ENCODE measurements around the gene PRKD2. TPM values are rescaled to one million over a fixed set of nuclear protein-coding genes. Genes with fewer than 3 reads are reported as not detected.

The PRKD2 gene
- total and polyA plus RNA-seq, 2 experiments from 2014 or later, result 15.6 to 37.9 TPM

- 94% methylated on average over 5 of the region's 5 CpGs for WGBS (ENCODE audit: low lambda C conversion rate, missing lambda C conversion rate)
- Histone ChIP-seq H3K9me3 (ENCODE audit: low read depth) (no peaks in the 10 kb centered on the region), H3K4me1 (ENCODE audit: insufficient read depth) (no peaks in the 10 kb centered on the region), H2AFZ (no peak overlapping the region), H3K79me2 (peaks cover 4% of the 10 kb centered on the region), H3K4me2 (no peak overlapping the region), H3K27me3 (no peaks in the 10 kb centered on the region), H4K20me1 (ENCODE audit: insufficient read depth, poor library complexity, severe bottlenecking) (no peaks in the 10 kb centered on the region), H3K4me3 (no peak overlapping the region), H3K36me3 (replicated peaks; ENCODE audit: insufficient read depth, low read depth) (no peaks in the 10 kb centered on the region), H3K27ac (no peak overlapping the region), H3K9me2 (replicated peaks; ENCODE audit: insufficient read depth) (no peaks in the 10 kb centered on the region)
- DNase-seq (ENCODE audit: low spot score), result no peak
- TF ChIP-seq EZH2 (IDR thresholded peaks at IDR 0.05; ENCODE audit: borderline replicate concordance), result no peak
- no peak for TF ChIP-seq EZH2phosphoT487 (IDR thresholded peaks at IDR 0.05; ENCODE audit: low read depth, severe bottlenecking, unreplicated experiment)
- no peak for TF ChIP-seq CTCF (IDR thresholded peaks at IDR 0.05; ENCODE audit: poor library complexity)
Observed at GRCh38 chr19:46760363-46760762, 43.4 kb upstream of the PRKD2 start.

GRCh38 chr19:46759817-46760333 is 43.0 kb upstream of the PRKD2 start:
- Histone ChIP-seq H2AFZ (no peak overlapping the region), H3K4me3 (no peak overlapping the region), H3K4me1 (ENCODE audit: insufficient read depth) (no peaks in the 10 kb centered on the region), H3K9me3 (ENCODE audit: low read depth) (no peaks in the 10 kb centered on the region), H4K20me1 (ENCODE audit: insufficient read depth, poor library complexity, severe bottlenecking) (no peaks in the 10 kb centered on the region), H3K79me2 (peaks cover 4% of the 10 kb centered on the region), H3K27ac (peak overlapping the region; percentile 49), H3K27me3 (no peaks in the 10 kb centered on the region), H3K36me3 (replicated peaks; ENCODE audit: insufficient read depth, low read depth) (no peaks in the 10 kb centered on the region), H3K4me2 (no peak overlapping the region), H3K9me2 (replicated peaks; ENCODE audit: insufficient read depth) (no peaks in the 10 kb centered on the region)
- 67% methylated on average over 7 of the region's 7 CpGs for WGBS (ENCODE audit: low lambda C conversion rate, missing lambda C conversion rate)
- no peak for TF ChIP-seq EZH2 (IDR thresholded peaks at IDR 0.05; ENCODE audit: borderline replicate concordance)
- TF ChIP-seq EZH2phosphoT487 (IDR thresholded peaks at IDR 0.05; ENCODE audit: low read depth, severe bottlenecking, unreplicated experiment), result no peak
- no peak for TF ChIP-seq CTCF (IDR thresholded peaks at IDR 0.05; ENCODE audit: poor library complexity)
- no peak for DNase-seq (ENCODE audit: low spot score)

- Histone ChIP-seq H4K20me1 (ENCODE audit: insufficient read depth, poor library complexity, severe bottlenecking) (no peaks in the 10 kb centered on the region), H3K9me3 (ENCODE audit: low read depth) (no peaks in the 10 kb centered on the region), H3K4me1 (ENCODE audit: insufficient read depth) (no peaks in the 10 kb centered on the region), H3K27me3 (no peaks in the 10 kb centered on the region), H3K36me3 (replicated peaks; ENCODE audit: insufficient read depth, low read depth) (no peaks in the 10 kb centered on the region), H3K79me2 (peaks cover 4% of the 10 kb centered on the region), H3K4me3 (no peak overlapping the region), H2AFZ (no peak overlapping the region), H3K9me2 (replicated peaks; ENCODE audit: insufficient read depth) (no peaks in the 10 kb centered on the region), H3K27ac (no peak overlapping the region), H3K4me2 (no peak overlapping the region)
- WGBS (ENCODE audit: low lambda C conversion rate, missing lambda C conversion rate), result 90% methylated on average over 6 of the region's 6 CpGs
- TF ChIP-seq EZH2 (IDR thresholded peaks at IDR 0.05; ENCODE audit: borderline replicate concordance) (no peak), CTCF (IDR thresholded peaks at IDR 0.05; ENCODE audit: poor library complexity) (no peak), EZH2phosphoT487 (IDR thresholded peaks at IDR 0.05; ENCODE audit: low read depth, severe bottlenecking, unreplicated experiment) (no peak)
- DNase-seq (ENCODE audit: low spot score), result no peak
Observed at GRCh38 chr19:46759206-46759605, 42.3 kb upstream of the PRKD2 start.

- no peak overlapping the region for H3K4me3 ChIP-seq
- no peaks in the 10 kb centered on the region for H3K9me3 ChIP-seq (ENCODE audit: low read depth)
- H3K36me3 ChIP-seq (replicated peaks; ENCODE audit: insufficient read depth, low read depth), result no peaks in the 10 kb centered on the region
- H3K27me3 ChIP-seq, result no peaks in the 10 kb centered on the region
- no peak overlapping the region for H3K4me2 ChIP-seq
- H3K4me1 ChIP-seq (ENCODE audit: insufficient read depth), result no peaks in the 10 kb centered on the region
- peaks cover 4% of the 10 kb centered on the region for H3K79me2 ChIP-seq
- no peak overlapping the region for H2AFZ ChIP-seq
- WGBS (ENCODE audit: low lambda C conversion rate, missing lambda C conversion rate), result 97% methylated on average over 29 of the region's 30 CpGs
- TF ChIP-seq EZH2 (IDR thresholded peaks at IDR 0.05; ENCODE audit: borderline replicate concordance) (no peak), CTCF (IDR thresholded peaks at IDR 0.05; ENCODE audit: poor library complexity) (no peak), EZH2phosphoT487 (IDR thresholded peaks at IDR 0.05; ENCODE audit: low read depth, severe bottlenecking, unreplicated experiment) (no peak)
- no peaks in the 10 kb centered on the region for H4K20me1 ChIP-seq (ENCODE audit: insufficient read depth, poor library complexity, severe bottlenecking)
- H3K9me2 ChIP-seq (replicated peaks; ENCODE audit: insufficient read depth), result no peaks in the 10 kb centered on the region
- no peak overlapping the region for H3K27ac ChIP-seq
- no peak for DNase-seq (ENCODE audit: low spot score)
Observed at GRCh38 chr19:46756544-46756888, 39.6 kb upstream of the PRKD2 start.
